HCT116 (cell line): ENCODE results near the gene KTN1. TPM values are rescaled to one million over a fixed set of nuclear protein-coding genes. Genes with fewer than 3 reads are reported as not detected.

ENCODE experiments used
- ATAC-seq: fragments of 200-7000 bp; cut with Tn5 transposase; 2 replicates; pipeline ENCODE4 v1.9.1; 2020; ENCODE audit warnings: mild to moderate bottlenecking, moderate library complexity
- BruUV-seq: library from RNA; stranded (reverse); fragments of 400-500 nt; replicated peaks from 2 replicates; lab custom pipeline; 2021; lab: Mats Ljungman, UMichigan
- CTCF ChIA-PET: fragments of 300-600 bp; sonication (Branson Sonifier 250); formaldehyde crosslinking; loops from one replicate; lab custom pipeline; 2021; ENCODE audit warnings: antibody characterized with exemption; lab: Charles Lee
- POLR2A ChIA-PET: fragments of 300-600, 350-600 bp; sonication (Branson Sonifier 250); formaldehyde crosslinking; loops from one replicate; lab custom pipeline; 2021; ENCODE audit warnings: antibody characterized with exemption; lab: Charles Lee
- RAD21 ChIA-PET, 2 experiments: fragments of 300-600 bp; sonication (Branson Sonifier 250); formaldehyde crosslinking; loops; one replicate each; lab custom pipeline; 2023; ENCODE audit warnings: low total read pairs in 2 of 2; ENCODE audit not compliant: uncharacterized antibody in 2 of 2, unreplicated experiment in 2 of 2, low non-redundant PET in 1 of 2; lab: Charles Lee
- DNase-seq: peaks from one replicate; pipeline ENCODE4 v3.0.0-alpha.2; 2010; ENCODE audit warnings: low read depth, low spot score
- H2AFZ ChIP-seq: fragments of 200-600 bp; shearing (Covaris generic), sonication (generic); 2 replicates; pipeline ENCODE4 v1.6.1; 2017; ENCODE audit warnings: low read depth, mixed run types, mixed read lengths, antibody characterized with exemption, low read length; ENCODE audit not compliant: poor library complexity, severe bottlenecking
- H3K27ac ChIP-seq: 2 replicates; pipeline ENCODE4 v1.5.1; 2012; ENCODE audit warnings: low read depth, low read length
- H3K27me3 ChIP-seq: fragments of 200-600 bp; sonication (generic); 2 replicates; pipeline ENCODE4 v1.6.1; 2016; ENCODE audit warnings: mixed run types, low read length, mixed read lengths; ENCODE audit not compliant: insufficient read depth
- H3K36me3 ChIP-seq, 2 experiments: fragments of 200-500 bp in 1 of 2; fragments of 200-600 bp in 1 of 2; sonication (Bioruptor generic) in 1 of 2; sonication (generic) in 1 of 2; 2 replicates each; pipeline versions ENCODE4 v1.5.1 to v1.6.1; 2014 to 2016; ENCODE audit warnings: low read length in 2 of 2, inconsistent platforms in 1 of 2, mixed read lengths in 1 of 2, mixed run types in 1 of 2; ENCODE audit not compliant: insufficient read depth in 2 of 2, control insufficient read depth in 1 of 2
- H3K4me1 ChIP-seq, 2 experiments: fragments of 200-600 bp in 1 of 2; sonication (generic) in 1 of 2; 2 replicates each; pipeline versions ENCODE4 v1.5.1 to v1.6.1; 2012 to 2017; ENCODE audit warnings: low read length in 2 of 2, inconsistent platforms in 1 of 2, mild to moderate bottlenecking in 1 of 2, mixed read lengths in 1 of 2, mixed run types in 1 of 2, moderate library complexity in 1 of 2; ENCODE audit not compliant: insufficient read depth in 2 of 2, control insufficient read depth in 1 of 2
- H3K4me2 ChIP-seq: fragments of 200-600 bp; sonication (generic); 2 replicates; pipeline ENCODE4 v1.6.1; 2017; ENCODE audit warnings: mixed run types, low read length, mixed read lengths
- H3K4me3 ChIP-seq, 2 experiments: fragments of 200-600 bp in 1 of 2; sonication (generic) in 1 of 2; replicated peaks in 1 of 2; 2 replicates each; pipeline ENCODE4 v1.5.1; 2011 to 2016; ENCODE audit warnings: low read length in 2 of 2, control low read depth in 1 of 2, low read depth in 1 of 2, mild to moderate bottlenecking in 1 of 2, mixed read lengths in 1 of 2, mixed run types in 1 of 2
- H3K79me2 ChIP-seq: fragments of 200-600 bp; sonication (generic); 2 replicates; pipeline ENCODE4 v1.6.1; 2017; ENCODE audit warnings: mild to moderate bottlenecking, mixed run types, low read length, moderate library complexity, mixed read lengths; ENCODE audit not compliant: insufficient read depth
- H3K9ac ChIP-seq: fragments of 200-600 bp; sonication (generic); 2 replicates; pipeline ENCODE4 v1.6.1; 2016; ENCODE audit warnings: low read length, mixed read lengths
- H3K9me2 ChIP-seq: fragments of 200-600 bp; sonication (generic), shearing (Covaris generic); 2 replicates; pipeline ENCODE4 v1.6.1; 2017; ENCODE audit warnings: mixed run types, mild to moderate bottlenecking, moderate library complexity; ENCODE audit not compliant: insufficient read depth
- H3K9me3 ChIP-seq, 2 experiments: fragments of 200-500 bp in 1 of 2; fragments of 200-600 bp in 1 of 2; sonication (Bioruptor generic) in 1 of 2; sonication (generic) in 1 of 2; 2 replicates each; pipeline ENCODE4 v1.6.1; 2014 to 2017; ENCODE audit warnings: low read length in 2 of 2, mixed read lengths in 2 of 2, inconsistent platforms in 1 of 2, low read depth in 1 of 2, mild to moderate bottlenecking in 1 of 2, mixed run types in 1 of 2, moderate library complexity in 1 of 2; ENCODE audit not compliant: control insufficient read depth in 1 of 2, insufficient read depth in 1 of 2
- H4K20me1 ChIP-seq: fragments of 200-600 bp; sonication (generic), shearing (Covaris generic); 2 replicates; pipeline ENCODE4 v1.6.1; 2017; ENCODE audit warnings: mixed run types, mild to moderate bottlenecking, moderate library complexity; ENCODE audit not compliant: insufficient read depth
- ATF3 ChIP-seq: IDR thresholded peaks from 2 replicates; pipeline ENCODE4 v1.6.1; 2012
- CEBPB ChIP-seq: IDR thresholded peaks from 2 replicates; pipeline ENCODE4 v1.6.1; 2012; ENCODE audit warnings: low read depth
- CTCF ChIP-seq, 3 experiments: fragments of 200-600 bp in 1 of 3; sonication (generic) in 1 of 3; IDR thresholded peaks in 2 of 3; conservative IDR thresholded peaks in 1 of 3; 2 replicates each; pipeline ENCODE4 v1.5.1; 2012 to 2017; ENCODE audit warnings: low read depth in 2 of 3, low read length in 2 of 3, antibody characterized with exemption in 1 of 3, borderline replicate concordance in 1 of 3, control low read depth in 1 of 3, mild to moderate bottlenecking in 1 of 3, mixed read lengths in 1 of 3, mixed run types in 1 of 3, moderate library complexity in 1 of 3; ENCODE audit not compliant: insufficient read depth in 1 of 3
- EGR1 ChIP-seq: IDR thresholded peaks from 2 replicates; pipeline ENCODE4 v1.6.1; 2012; ENCODE audit warnings: low read depth
- ELF1 ChIP-seq: IDR thresholded peaks from 2 replicates; pipeline ENCODE4 v1.6.1; 2012; ENCODE audit warnings: low read depth, borderline replicate concordance
- EZH2 ChIP-seq: fragments of 200-600 bp; sonication (generic); IDR thresholded peaks from 2 replicates; pipeline ENCODE4 v1.6.1; 2017; ENCODE audit warnings: antibody characterized with exemption, mixed run types
- EZH2phosphoT487 ChIP-seq: fragments of 200-600 bp; IDR thresholded peaks from 2 replicates; pipeline ENCODE4 v1.6.1; 2018; ENCODE audit warnings: antibody characterized with exemption, borderline replicate concordance
- FOSL1 ChIP-seq: IDR thresholded peaks from 2 replicates; pipeline ENCODE4 v1.6.1; 2012; ENCODE audit warnings: low read depth
- POLR2AphosphoS5 ChIP-seq: IDR thresholded peaks from 2 replicates; pipeline ENCODE4 v1.6.1; 2011; ENCODE audit warnings: mild to moderate bottlenecking, low read depth, low read length, moderate library complexity
- RAD21 ChIP-seq: IDR thresholded peaks from 2 replicates; pipeline ENCODE4 v1.6.1; 2012; ENCODE audit warnings: low read depth, mild to moderate bottlenecking
- SIN3A ChIP-seq: IDR thresholded peaks from 2 replicates; pipeline ENCODE4 v1.6.1; 2012; ENCODE audit warnings: low read depth
- SRF ChIP-seq: IDR thresholded peaks from 2 replicates; pipeline ENCODE4 v1.6.1; 2012; ENCODE audit warnings: low read depth
- TCF7L2 ChIP-seq: IDR thresholded peaks from 2 replicates; pipeline ENCODE4 v1.7.0; 2011; ENCODE audit warnings: borderline replicate concordance, inconsistent platforms; ENCODE audit not compliant: insufficient read depth, insufficient read length; ENCODE audit errors: extremely low read depth
- YY1 ChIP-seq: IDR thresholded peaks from 2 replicates; pipeline ENCODE4 v1.6.1; 2011; ENCODE audit warnings: low read length, low read depth, moderate library complexity, mild to moderate bottlenecking; ENCODE audit not compliant: insufficient replicate concordance; ENCODE audit errors: extremely low read depth
- ZBTB33 ChIP-seq: IDR thresholded peaks from 2 replicates; pipeline ENCODE4 v1.6.1; 2011; ENCODE audit warnings: mild to moderate bottlenecking, low read length, moderate library complexity; ENCODE audit not compliant: insufficient replicate concordance; ENCODE audit errors: extremely low read depth
- ZNF274 ChIP-seq: fragments of 200-500 bp; sonication (Bioruptor generic); IDR thresholded peaks from 2 replicates; pipeline ENCODE4 v1.6.1; 2014; ENCODE audit warnings: mild to moderate bottlenecking, low read depth, low read length, inconsistent platforms
- intact Hi-C: fragments of 100-400 bp; cut with micrococcal nuclease; formaldehyde crosslinking; loops from 2 replicates; pipeline ENCODE4 v1.10.0; 2022
- total RNA-seq: library from RNA; stranded (reverse); gene quantifications from one replicate; pipeline ENCODE4 v1.2.1, GENCODE V29; 2021; ENCODE audit not compliant: unreplicated experiment

The KTN1 gene
- total RNA-seq, 1 experiment from 2014 or later: 105 TPM

- TF ChIP-seq SRF (no peak), CEBPB (no peak), RAD21 (no peak), FOSL1 (no peak), ELF1 (no peak), TCF7L2 (no peak), CTCF (IDR thresholded peaks at IDR 0.05 in 2 of 3, conservative IDR thresholded peaks at IDR 0.05 in 1 of 3; ENCODE audit: borderline replicate concordance in 1 of 3, insufficient read depth in 1 of 3, low read depth in 2 of 3, low read length in 2 of 3) (no peak), ATF3 (no peak), POLR2AphosphoS5 (no peak), EZH2 (no peak), ZBTB33 (no peak), EZH2phosphoT487 (no peak), SIN3A (no peak), ZNF274 (no peak), YY1 (no peak), EGR1 (no peak)
- H3K9ac ChIP-seq: no peak overlapping the region
- no peak overlapping the region for H2AFZ ChIP-seq
- H3K4me3 ChIP-seq: no peak overlapping the region
- BruUV-seq: no TSS peak
- no peak overlapping the region for H3K27ac ChIP-seq
- intact Hi-C loops: no loop called here
- ChIA-PET POLR2A (no interaction called here), CTCF (no interaction called here), RAD21 (no interaction called here)
- H3K4me1 ChIP-seq: no peaks in the 10 kb centered on the region
- peaks cover 0 to 5% of the 10 kb centered on the region in 2 experiments; a peak in 1 of 4 replicates for H3K9me3 ChIP-seq
- no peak overlapping the region for H3K4me2 ChIP-seq
- ATAC-seq (no peak), DNase-seq (no peak)
- no peaks in the 10 kb centered on the region for H3K27me3 ChIP-seq
- peaks cover 24 to 37% of the 10 kb centered on the region in 2 experiments for H3K36me3 ChIP-seq
- H3K79me2 ChIP-seq: peaks cover 28% of the 10 kb centered on the region
- no peaks in the 10 kb centered on the region for H3K9me2 ChIP-seq
- peaks cover 3% of the 10 kb centered on the region; the same call in 1 of the 2 replicates for H4K20me1 ChIP-seq
Observed at GRCh38 chr14:55624913-55625312, 44.9 kb downstream of the KTN1 start.
